ENCODE data around the gene PTPN2. TPM values are rescaled to one million over a fixed set of nuclear protein-coding genes. Genes with fewer than 3 reads are reported as not detected.

The PTPN2 gene
- total RNA-seq, 1 experiment from 2014 or later = 55.0 TPM

- POLR2A ChIA-PET = no interaction called here
- BruUV-seq (replicated peaks) = no TSS peak
- Mint-ChIP-seq H3K9me3 (ENCODE audit: unreplicated experiment) (no peaks in the 10 kb centered on the region), H3K4me3 (ENCODE audit: unreplicated experiment) (no peak overlapping the region), H3K27me3 (ENCODE audit: insufficient read depth, unreplicated experiment) (no peaks in the 10 kb centered on the region), H3K27ac (ENCODE audit: unreplicated experiment) (no peak overlapping the region), H3K36me3 (ENCODE audit: insufficient read depth, unreplicated experiment) (peaks cover 5% of the 10 kb centered on the region), H3K4me1 (ENCODE audit: low read depth, unreplicated experiment) (no peaks in the 10 kb centered on the region)
- no peak overlapping the region for H3K4me3 ChIP-seq (ENCODE audit: low read depth, low read length)
- CTCF ChIA-PET = no interaction called here
- no peak for DNase-seq
- H3K4me1 ChIP-seq = no peaks in the 10 kb centered on the region
- intact Hi-C loops (cut with micrococcal nuclease; ENCODE audit: unreplicated experiment) = no loop called here
- no peaks in the 10 kb centered on the region for H3K36me3 ChIP-seq (ENCODE audit: control insufficient read depth, insufficient read depth, low read length)
- H3K9me3 ChIP-seq = no peaks in the 10 kb centered on the region
- TF ChIP-seq CTCF (IDR thresholded peaks at IDR 0.05; ENCODE audit: insufficient read depth in 1 of 2, low read depth in 1 of 2, low read length in 1 of 2, severe bottlenecking in 1 of 2, unreplicated experiment in 1 of 2) = no peak
- no peaks in the 10 kb centered on the region for H3K27me3 ChIP-seq (replicated peaks; ENCODE audit: control insufficient read depth, insufficient read depth, low read length)
Measured at GRCh38 chr18:12750715-12751502, 133.1 kb downstream of the PTPN2 start.

GRCh38 chr18:12750076-12750714 is 133.8 kb downstream of the PTPN2 start:
- Histone ChIP-seq H3K36me3 (ENCODE audit: control insufficient read depth, insufficient read depth, low read length) (no peaks in the 10 kb centered on the region), H3K4me1 (no peaks in the 10 kb centered on the region), H3K9me3 (no peaks in the 10 kb centered on the region), H3K4me3 (ENCODE audit: low read depth, low read length) (no peak overlapping the region), H3K27me3 (replicated peaks; ENCODE audit: control insufficient read depth, insufficient read depth, low read length) (no peaks in the 10 kb centered on the region)
- DNase-seq = no peak
- Mint-ChIP-seq H3K36me3 (ENCODE audit: insufficient read depth, unreplicated experiment) (peaks cover 5% of the 10 kb centered on the region), H3K4me1 (ENCODE audit: low read depth, unreplicated experiment) (no peaks in the 10 kb centered on the region), H3K9me3 (ENCODE audit: unreplicated experiment) (no peaks in the 10 kb centered on the region), H3K27me3 (ENCODE audit: insufficient read depth, unreplicated experiment) (no peaks in the 10 kb centered on the region), H3K4me3 (ENCODE audit: unreplicated experiment) (no peak overlapping the region), H3K27ac (ENCODE audit: unreplicated experiment) (no peak overlapping the region)
- intact Hi-C loops (cut with micrococcal nuclease; ENCODE audit: unreplicated experiment) = no loop called here
- CTCF ChIA-PET = no interaction called here
- POLR2A ChIA-PET = no interaction called here
- no TSS peak for BruUV-seq (replicated peaks)
- TF ChIP-seq CTCF (IDR thresholded peaks at IDR 0.05; ENCODE audit: insufficient read depth in 1 of 2, low read depth in 1 of 2, low read length in 1 of 2, severe bottlenecking in 1 of 2, unreplicated experiment in 1 of 2) = no peak

- no peaks in the 10 kb centered on the region for H3K9me3 Mint-ChIP-seq (ENCODE audit: unreplicated experiment)
- Histone ChIP-seq H3K4me1 (no peaks in the 10 kb centered on the region), H3K36me3 (ENCODE audit: control insufficient read depth, insufficient read depth, low read length) (no peaks in the 10 kb centered on the region), H3K4me3 (ENCODE audit: low read depth, low read length) (no peak overlapping the region), H3K9me3 (no peaks in the 10 kb centered on the region), H3K27me3 (replicated peaks; ENCODE audit: control insufficient read depth, insufficient read depth, low read length) (no peaks in the 10 kb centered on the region)
- no peaks in the 10 kb centered on the region for H3K27me3 Mint-ChIP-seq (ENCODE audit: insufficient read depth, unreplicated experiment)
- TF ChIP-seq CTCF (IDR thresholded peaks at IDR 0.05; ENCODE audit: insufficient read depth in 1 of 2, low read depth in 1 of 2, low read length in 1 of 2, severe bottlenecking in 1 of 2, unreplicated experiment in 1 of 2) = no peak
- H3K4me3 Mint-ChIP-seq (ENCODE audit: unreplicated experiment) = no peak overlapping the region
- POLR2A ChIA-PET = no interaction called here
- peaks cover 5% of the 10 kb centered on the region for H3K36me3 Mint-ChIP-seq (ENCODE audit: insufficient read depth, unreplicated experiment)
- no peak for DNase-seq
- H3K27ac Mint-ChIP-seq (ENCODE audit: unreplicated experiment) = peak overlapping the region; percentile 45
- intact Hi-C loops (cut with micrococcal nuclease; ENCODE audit: unreplicated experiment) = no loop called here
- no TSS peak for BruUV-seq (replicated peaks)
- H3K4me1 Mint-ChIP-seq (ENCODE audit: low read depth, unreplicated experiment) = no peaks in the 10 kb centered on the region
- CTCF ChIA-PET = interaction anchor here (0.6 kb wide), 1 partner anchor 171 kb away, joined by 4 read pairs; no protein-coding TSS in a partner anchor
Measured at GRCh38 chr18:12749121-12749520, 134.9 kb downstream of the PTPN2 start.
